PFSK-1 (cell line): ENCODE data around the gene ADRB2.

ENCODE experiments used
- FOXP2 ChIP-seq: optimal IDR thresholded peaks from 2 replicates; pipeline ENCODE3; 2011; ENCODE audit warnings: borderline replicate concordance, control low read depth, inconsistent platforms; ENCODE audit not compliant: insufficient read depth; ENCODE audit errors: extremely low read length, extremely low read depth
- POLR2AphosphoS5 ChIP-seq: IDR thresholded peaks from 2 replicates; pipeline ENCODE4 v1.6.1; 2012; ENCODE audit warnings: low read depth, mild to moderate bottlenecking, control low read depth, low read length, moderate library complexity
- SIN3A ChIP-seq: IDR thresholded peaks from 2 replicates; pipeline ENCODE4 v1.6.1; 2012; ENCODE audit warnings: mild to moderate bottlenecking, low read length, moderate library complexity, borderline replicate concordance; ENCODE audit not compliant: insufficient read depth
- TAF1 ChIP-seq: IDR thresholded peaks from 2 replicates; pipeline ENCODE4 v1.6.1; 2012; ENCODE audit warnings: low read length, control low read depth, borderline replicate concordance; ENCODE audit not compliant: insufficient read depth
- TF ChIP-seq, protein P1 (sequence below), 2 experiments: IDR thresholded peaks; 2 replicates each; pipeline versions ENCODE4 v1.6.1 to v1.8.0; 2011 to 2012; ENCODE audit warnings: low read depth in 2 of 2, low read length in 2 of 2, control low read depth in 1 of 2, inconsistent platforms in 1 of 2, mild to moderate bottlenecking in 1 of 2, moderate library complexity in 1 of 2; ENCODE audit not compliant: insufficient read depth in 1 of 2

Gene ADRB2

DNA sequence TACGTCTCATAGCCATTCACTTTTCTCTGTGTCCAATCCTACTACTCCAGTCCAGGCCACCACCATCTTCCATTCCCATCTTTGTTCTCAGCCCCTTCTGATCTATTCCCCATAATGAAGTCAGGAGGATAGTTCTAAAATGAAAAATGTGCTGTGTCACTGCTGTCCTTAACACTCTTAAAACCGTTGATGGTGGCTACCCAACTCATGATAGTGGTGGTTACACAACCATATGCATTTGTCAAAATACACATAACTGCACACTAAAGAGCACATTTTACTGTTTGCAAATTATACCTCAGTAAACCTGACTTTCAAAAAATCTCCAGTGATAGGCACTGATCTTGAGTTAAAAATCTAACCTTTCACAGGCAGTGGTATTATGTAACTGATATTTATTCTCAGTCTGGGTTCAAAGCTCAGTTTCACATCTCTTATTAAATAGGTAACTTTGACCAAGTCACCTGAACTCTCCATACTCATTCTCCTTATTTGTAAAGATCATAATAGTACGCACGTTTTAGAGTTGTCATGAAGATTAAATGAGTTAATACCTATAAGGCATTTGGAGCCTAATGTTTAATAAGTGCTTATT lies 24.6 kb upstream of the ADRB2 start:
- no peak for TF ChIP-seq POLR2AphosphoS5
- TF ChIP-seq, protein P1, sequence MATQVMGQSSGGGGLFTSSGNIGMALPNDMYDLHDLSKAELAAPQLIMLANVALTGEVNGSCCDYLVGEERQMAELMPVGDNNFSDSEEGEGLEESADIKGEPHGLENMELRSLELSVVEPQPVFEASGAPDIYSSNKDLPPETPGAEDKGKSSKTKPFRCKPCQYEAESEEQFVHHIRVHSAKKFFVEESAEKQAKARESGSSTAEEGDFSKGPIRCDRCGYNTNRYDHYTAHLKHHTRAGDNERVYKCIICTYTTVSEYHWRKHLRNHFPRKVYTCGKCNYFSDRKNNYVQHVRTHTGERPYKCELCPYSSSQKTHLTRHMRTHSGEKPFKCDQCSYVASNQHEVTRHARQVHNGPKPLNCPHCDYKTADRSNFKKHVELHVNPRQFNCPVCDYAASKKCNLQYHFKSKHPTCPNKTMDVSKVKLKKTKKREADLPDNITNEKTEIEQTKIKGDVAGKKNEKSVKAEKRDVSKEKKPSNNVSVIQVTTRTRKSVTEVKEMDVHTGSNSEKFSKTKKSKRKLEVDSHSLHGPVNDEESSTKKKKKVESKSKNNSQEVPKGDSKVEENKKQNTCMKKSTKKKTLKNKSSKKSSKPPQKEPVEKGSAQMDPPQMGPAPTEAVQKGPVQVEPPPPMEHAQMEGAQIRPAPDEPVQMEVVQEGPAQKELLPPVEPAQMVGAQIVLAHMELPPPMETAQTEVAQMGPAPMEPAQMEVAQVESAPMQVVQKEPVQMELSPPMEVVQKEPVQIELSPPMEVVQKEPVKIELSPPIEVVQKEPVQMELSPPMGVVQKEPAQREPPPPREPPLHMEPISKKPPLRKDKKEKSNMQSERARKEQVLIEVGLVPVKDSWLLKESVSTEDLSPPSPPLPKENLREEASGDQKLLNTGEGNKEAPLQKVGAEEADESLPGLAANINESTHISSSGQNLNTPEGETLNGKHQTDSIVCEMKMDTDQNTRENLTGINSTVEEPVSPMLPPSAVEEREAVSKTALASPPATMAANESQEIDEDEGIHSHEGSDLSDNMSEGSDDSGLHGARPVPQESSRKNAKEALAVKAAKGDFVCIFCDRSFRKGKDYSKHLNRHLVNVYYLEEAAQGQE (IDR thresholded peaks at IDR 0.05; ENCODE audit: insufficient read depth in 1 of 2, low read depth in 2 of 2, low read length in 2 of 2), result no peak
- TF ChIP-seq FOXP2, result no peak
- TF ChIP-seq TAF1, result no peak
- TF ChIP-seq SIN3A, result no peak

DNA sequence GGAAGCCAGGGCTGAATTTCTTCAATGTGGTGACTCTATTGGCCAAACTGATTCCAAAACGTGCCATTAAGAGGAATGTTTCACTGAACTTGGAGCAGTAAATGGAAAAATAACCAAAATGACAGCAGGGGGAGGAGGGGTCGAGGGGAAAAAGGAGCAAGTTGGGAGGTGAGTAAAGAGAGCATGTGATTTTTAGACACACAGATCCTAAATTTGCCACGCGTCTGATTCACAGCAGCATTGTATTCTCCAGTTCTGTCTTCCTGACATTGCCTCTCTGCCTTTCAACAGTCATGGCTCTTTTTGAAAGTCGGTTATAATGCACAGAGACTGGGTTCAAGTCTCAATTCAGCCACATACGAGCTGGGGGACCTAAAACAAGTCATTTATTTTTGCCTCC lies 22.0 kb upstream of the ADRB2 start:
- TF ChIP-seq, protein P1 (IDR thresholded peaks at IDR 0.05; ENCODE audit: insufficient read depth in 1 of 2, low read depth in 2 of 2, low read length in 2 of 2), result no peak
- TF ChIP-seq FOXP2, result no peak
- TF ChIP-seq TAF1, result no peak
- TF ChIP-seq SIN3A, result no peak
- TF ChIP-seq POLR2AphosphoS5, result no peak

DNA sequence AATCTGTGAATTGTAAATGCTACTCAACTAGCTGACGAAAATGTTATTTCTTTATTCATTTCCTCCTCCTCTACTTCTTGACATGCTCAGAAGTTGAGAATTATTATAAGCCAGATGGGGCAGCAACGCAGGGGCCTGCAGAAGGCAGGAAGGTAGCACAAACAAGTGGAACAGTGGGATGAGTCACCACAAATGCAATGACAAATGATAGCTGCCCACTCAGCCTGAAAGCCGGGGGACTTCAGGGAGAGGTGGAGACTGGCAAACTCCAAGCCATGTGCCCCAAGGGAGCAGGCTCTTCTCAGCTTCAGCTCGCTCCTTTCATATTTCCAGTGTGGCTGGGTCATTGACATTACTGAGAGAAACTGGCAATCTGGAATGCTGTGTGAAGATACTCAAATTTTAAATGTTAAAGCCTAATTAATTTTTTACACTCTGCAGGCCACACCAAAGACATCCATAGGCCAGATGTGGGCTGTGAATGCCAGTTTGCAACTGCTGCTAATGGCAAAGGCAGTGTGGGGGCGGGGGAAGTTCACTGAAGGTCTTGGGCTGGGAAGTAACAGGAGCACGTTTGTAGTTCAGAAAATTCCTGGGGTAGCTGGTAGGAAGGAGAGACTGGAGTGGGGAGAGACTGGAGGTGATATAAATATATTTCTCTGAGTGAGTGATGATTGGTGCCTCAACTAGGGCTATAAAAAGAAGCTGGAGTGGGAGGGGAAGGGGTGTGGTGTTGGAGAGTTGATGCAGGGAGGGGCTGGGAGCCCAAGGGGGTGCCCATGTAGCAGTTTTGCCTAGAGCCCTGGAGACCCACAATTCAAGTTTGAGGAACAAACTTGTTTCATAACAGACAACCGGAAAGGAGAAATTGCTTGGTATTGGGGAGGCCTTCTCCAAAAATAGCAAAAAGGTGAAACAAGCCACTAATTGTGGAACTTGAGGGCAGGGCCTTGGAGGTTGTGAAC lies 20.8 kb upstream of the ADRB2 start:
- TF ChIP-seq POLR2AphosphoS5 (no peak), SIN3A (no peak), FOXP2 (no peak), TAF1 (no peak)
- TF ChIP-seq, protein P1 (IDR thresholded peaks at IDR 0.05; ENCODE audit: insufficient read depth in 1 of 2, low read depth in 2 of 2, low read length in 2 of 2), result no peak

DNA sequence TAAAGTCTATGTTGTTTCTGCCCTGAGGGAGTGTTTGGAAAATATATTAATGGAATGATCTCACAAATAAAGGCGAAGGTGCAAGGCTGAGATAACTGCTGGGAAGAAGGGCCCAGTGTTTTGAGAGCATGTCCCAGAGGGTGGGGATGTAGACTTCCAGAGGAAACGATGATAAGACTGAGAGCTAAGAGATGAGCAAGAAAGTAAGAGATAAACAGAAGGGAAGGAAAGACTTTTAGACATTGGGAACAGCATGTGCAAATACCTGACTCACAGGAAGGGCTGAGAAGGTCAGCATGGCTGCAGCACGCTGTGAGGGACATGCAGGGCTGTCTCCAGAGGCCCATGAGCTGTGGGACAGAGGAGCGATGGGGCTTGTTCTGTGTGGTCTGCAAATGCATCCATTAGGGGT lies 19.9 kb upstream of the ADRB2 start:
- TF ChIP-seq TAF1 (no peak), POLR2AphosphoS5 (no peak), FOXP2 (no peak), SIN3A (no peak)
- TF ChIP-seq, protein P1 (IDR thresholded peaks at IDR 0.05; ENCODE audit: insufficient read depth in 1 of 2, low read depth in 2 of 2, low read length in 2 of 2), result no peak
